GM12878 (cell line): ENCODE results near the gene PATJ. TPM values are rescaled to one million over a fixed set of nuclear protein-coding genes. Genes with fewer than 3 reads are reported as not detected.

ENCODE experiments used
- ASH2L ChIP-seq: fragments of 300-600, 200-600 bp; sonication (generic); IDR thresholded peaks from 2 replicates; pipeline ENCODE4 v1.6.1; 2017; ENCODE audit warnings: low read depth, mild to moderate bottlenecking, borderline replicate concordance
- BHLHE40 ChIP-seq, 2 experiments: fragments of 450-650 bp in 1 of 2; IDR thresholded peaks; 2 replicates each; pipeline ENCODE4 v1.6.1; 2011 to 2017; ENCODE audit warnings: low read depth in 2 of 2, borderline replicate concordance in 1 of 2, improper control_type of control experiment in 1 of 2, low read length in 1 of 2, mild to moderate bottlenecking in 1 of 2
- EED ChIP-seq: sonication (generic); IDR thresholded peaks from 2 replicates; pipeline ENCODE4 v1.6.1; 2016; ENCODE audit warnings: antibody characterized with exemption, low read depth
- EGR1 ChIP-seq, 2 experiments: IDR thresholded peaks; 1 replicate in 1 of 2; 2 replicates in 1 of 2; pipeline ENCODE4 v1.6.1; 2011 to 2012; ENCODE audit warnings: low read depth in 2 of 2, low read length in 2 of 2, borderline replicate concordance in 1 of 2, mild to moderate bottlenecking in 1 of 2, moderate library complexity in 1 of 2
- HCFC1 ChIP-seq: fragments of 150-350 bp; IDR thresholded peaks from 2 replicates; pipeline ENCODE4 v1.6.1; 2014; ENCODE audit warnings: low read length
- HDAC2 ChIP-seq: fragments of 200-600 bp; sonication (generic); IDR thresholded peaks from 2 replicates; pipeline ENCODE4 v1.6.1; 2017
- JUND ChIP-seq: IDR thresholded peaks from 2 replicates; pipeline ENCODE4 v1.6.1; 2012; ENCODE audit warnings: low read depth, mild to moderate bottlenecking, low read length, improper control_type of control experiment, moderate library complexity
- KDM1A ChIP-seq: fragments of 200-600 bp; sonication (generic); IDR thresholded peaks from 2 replicates; pipeline ENCODE4 v1.6.1; 2016; ENCODE audit warnings: borderline replicate concordance
- PAX8 ChIP-seq: fragments of 450-650 bp; IDR thresholded peaks from 2 replicates; pipeline ENCODE4 v1.6.1; 2017; ENCODE audit warnings: mild to moderate bottlenecking, moderate library complexity
- RBBP5 ChIP-seq: fragments of 200-600 bp; sonication (generic); conservative IDR thresholded peaks from 2 replicates; pipeline ENCODE4 v1.6.1; 2016
- SMAD5 ChIP-seq: IDR thresholded peaks from 2 replicates; pipeline ENCODE4 v1.6.1; 2016; ENCODE audit warnings: antibody characterized with exemption, low read depth
- TCF12 ChIP-seq: IDR thresholded peaks from 2 replicates; pipeline ENCODE4 v1.6.1; 2011; ENCODE audit warnings: low read depth, mild to moderate bottlenecking, low read length
- polyA plus RNA-seq, 11 experiments: library from polyadenylated mRNA; depleted of rRNA in 4 of 11; unstranded in 6 of 11; stranded (reverse) in 5 of 11; fragments of >200 nt; fragmentation: Nextera tagmentation in 4 of 11; fragmentation: Illumina TruSeq in 1 of 11; extraction: Ambion mirVana in 4 of 11; extraction: Trizol in 1 of 11; gene quantifications; 1 replicate in 1 of 11; 2 replicates in 10 of 11; pipeline versions ENCODE4 v1.2.1 to v1.2.3, GENCODE V29; 2011 to 2016; ENCODE audit warnings: inconsistent platforms in 2 of 11, missing spikeins in 2 of 11, low read depth in 1 of 11
- total RNA-seq, 4 experiments: library from RNA; depleted of rRNA in 3 of 4; stranded (reverse); fragments of >200 nt in 3 of 4; fragmentation: Illumina TruSeq in 1 of 4; extraction: Trizol in 1 of 4; gene quantifications; 2 replicates each; pipeline versions ENCODE4 v1.2.1 to v1.2.3, GENCODE V29; 2013 to 2021
- TF ChIP-seq, protein P1 (sequence below): fragments of 450-650 bp; formaldehyde crosslinking; IDR thresholded peaks from 2 replicates; pipeline ENCODE4 v1.5.0; 2022; ENCODE audit warnings: mild to moderate bottlenecking, missing genetic modification characterization

Gene PATJ
- total and polyA plus RNA-seq, 10 of the 15 experiments (the other 5 are each of a cell fraction or from before 2014, with no cell fraction given), result 2.8 to 13.9 (median 6.9) TPM

GRCh38 chr1:61993331-61993961 lies 251.2 kb downstream of the PATJ start (continued):
- no peak for TF ChIP-seq KDM1A
- no peak for TF ChIP-seq RBBP5
- TF ChIP-seq SMAD5, result no peak
- no peak for TF ChIP-seq HCFC1
- TF ChIP-seq TCF12, result no peak
- no peak for TF ChIP-seq EED
- TF ChIP-seq HDAC2, result no peak
- TF ChIP-seq JUND, result no peak
- no peak for TF ChIP-seq EGR1 (IDR thresholded peaks at IDR 0.05; ENCODE audit: borderline replicate concordance in 1 of 2, low read depth in 2 of 2, low read length in 2 of 2)
- TF ChIP-seq BHLHE40 (IDR thresholded peaks at IDR 0.05; ENCODE audit: borderline replicate concordance in 1 of 2, low read depth in 2 of 2, low read length in 1 of 2), result no peak
- no peak for TF ChIP-seq ASH2L
- no peak for TF ChIP-seq PAX8
- TF ChIP-seq, protein P1, sequence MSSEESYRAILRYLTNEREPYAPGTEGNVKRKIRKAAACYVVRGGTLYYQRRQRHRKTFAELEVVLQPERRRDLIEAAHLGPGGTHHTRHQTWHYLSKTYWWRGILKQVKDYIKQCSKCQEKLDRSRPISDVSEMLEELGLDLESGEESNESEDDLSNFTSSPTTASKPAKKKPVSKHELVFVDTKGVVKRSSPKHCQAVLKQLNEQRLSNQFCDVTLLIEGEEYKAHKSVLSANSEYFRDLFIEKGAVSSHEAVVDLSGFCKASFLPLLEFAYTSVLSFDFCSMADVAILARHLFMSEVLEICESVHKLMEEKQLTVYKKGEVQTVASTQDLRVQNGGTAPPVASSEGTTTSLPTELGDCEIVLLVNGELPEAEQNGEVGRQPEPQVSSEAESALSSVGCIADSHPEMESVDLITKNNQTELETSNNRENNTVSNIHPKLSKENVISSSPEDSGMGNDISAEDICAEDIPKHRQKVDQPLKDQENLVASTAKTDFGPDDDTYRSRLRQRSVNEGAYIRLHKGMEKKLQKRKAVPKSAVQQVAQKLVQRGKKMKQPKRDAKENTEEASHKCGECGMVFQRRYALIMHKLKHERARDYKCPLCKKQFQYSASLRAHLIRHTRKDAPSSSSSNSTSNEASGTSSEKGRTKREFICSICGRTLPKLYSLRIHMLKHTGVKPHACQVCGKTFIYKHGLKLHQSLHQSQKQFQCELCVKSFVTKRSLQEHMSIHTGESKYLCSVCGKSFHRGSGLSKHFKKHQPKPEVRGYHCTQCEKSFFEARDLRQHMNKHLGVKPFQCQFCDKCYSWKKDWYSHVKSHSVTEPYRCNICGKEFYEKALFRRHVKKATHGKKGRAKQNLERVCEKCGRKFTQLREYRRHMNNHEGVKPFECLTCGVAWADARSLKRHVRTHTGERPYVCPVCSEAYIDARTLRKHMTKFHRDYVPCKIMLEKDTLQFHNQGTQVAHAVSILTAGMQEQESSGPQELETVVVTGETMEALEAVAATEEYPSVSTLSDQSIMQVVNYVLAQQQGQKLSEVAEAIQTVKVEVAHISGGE (CRISPR knock-in tag), result no peak
